Endothelial cell of umbilical vein (primary cell): ENCODE results near the gene EEA1. TPM values are rescaled to one million over a fixed set of nuclear protein-coding genes. Genes with fewer than 3 reads are reported as not detected.

Experiments used
- BruUV-seq: library from RNA; stranded (reverse); fragments of 400-500 nt; replicated peaks from 2 replicates; lab custom pipeline; 2021; lab: Mats Ljungman, UMichigan
- CTCF ChIA-PET: fragments of 300-600, 350-600 bp; sonication (Branson Sonifier 250); formaldehyde crosslinking; loops from one replicate; lab custom pipeline; 2021; ENCODE audit warnings: antibody characterized with exemption, inconsistent platforms; lab: Charles Lee
- POLR2A ChIA-PET: fragments of 300-600, 350-600 bp; sonication (Branson Sonifier 250); formaldehyde crosslinking; loops from one replicate; lab custom pipeline; 2021; ENCODE audit warnings: antibody characterized with exemption, inconsistent platforms; lab: Charles Lee
- DNase-seq: peaks from one replicate; pipeline ENCODE4 v3.0.0-alpha.2; 2011; ENCODE audit warnings: low read depth, low spot score
- FAIRE-seq: peaks from 2 replicates; lab custom pipeline; 2011; peaks lifted over from hg19 to GRCh38; lab: Jason Lieb, UNC
- H2AFZ ChIP-seq: 2 replicates; pipeline ENCODE4 v1.6.0; 2012; ENCODE audit warnings: low read depth, low read length, control low read depth, inconsistent platforms
- H3K27ac ChIP-seq: 2 replicates; pipeline ENCODE4 v1.5.1; 2011; ENCODE audit warnings: low read depth, mild to moderate bottlenecking, control low read depth, low read length, moderate library complexity; ENCODE audit not compliant: insufficient read depth
- H3K27me3 ChIP-seq, 2 experiments: 2 replicates each; pipeline versions ENCODE4 v1.6.0 to v1.6.1; 2011; ENCODE audit warnings: low read length in 2 of 2, mixed read lengths in 1 of 2; ENCODE audit not compliant: control insufficient read depth in 2 of 2, insufficient read depth in 2 of 2
- H3K36me3 ChIP-seq, 2 experiments: 2 replicates in 1 of 2; 3 replicates in 1 of 2; pipeline ENCODE4 v1.5.1; 2011; ENCODE audit warnings: low read length in 2 of 2, mild to moderate bottlenecking in 1 of 2, moderate library complexity in 1 of 2; ENCODE audit not compliant: control insufficient read depth in 2 of 2, insufficient read depth in 2 of 2; ENCODE audit errors: extremely low read depth in 1 of 2
- H3K4me1 ChIP-seq: 3 replicates; pipeline ENCODE4 v1.5.1; 2011; ENCODE audit warnings: mild to moderate bottlenecking, low read length; ENCODE audit not compliant: control insufficient read depth, insufficient read depth; ENCODE audit errors: extremely low read depth
- H3K4me2 ChIP-seq: 2 replicates; pipeline ENCODE4 v1.6.1; 2011; ENCODE audit warnings: low read length, control low read depth, mixed read lengths; ENCODE audit not compliant: insufficient read depth
- H3K4me3 ChIP-seq, 3 experiments: fragments of 200-600 bp in 1 of 3; sonication (generic), shearing (Covaris generic) in 1 of 3; replicated peaks in 1 of 3; 2 replicates each; pipeline ENCODE4 v1.5.1; 2011 to 2016; ENCODE audit warnings: control low read depth in 3 of 3, low read length in 3 of 3, mild to moderate bottlenecking in 2 of 3, inconsistent platforms in 1 of 3, low read depth in 1 of 3, moderate library complexity in 1 of 3; ENCODE audit not compliant: insufficient read depth in 1 of 3
- H3K79me2 ChIP-seq: 2 replicates; pipeline ENCODE4 v1.6.0; 2012; ENCODE audit warnings: low read length, inconsistent platforms; ENCODE audit not compliant: control insufficient read depth, insufficient read depth
- H3K9ac ChIP-seq: replicated peaks from 2 replicates; pipeline ENCODE3; 2011; ENCODE audit warnings: low read length, control low read depth; ENCODE audit not compliant: insufficient read depth; ENCODE audit errors: extremely low read depth
- H3K9me1 ChIP-seq: replicated peaks from 3 replicates; pipeline ENCODE4 v1.6.0; 2011; ENCODE audit warnings: mild to moderate bottlenecking, low read length; ENCODE audit not compliant: control insufficient read depth, insufficient read depth; ENCODE audit errors: extremely low read depth
- H3K9me3 ChIP-seq: replicated peaks from 2 replicates; pipeline ENCODE4 v1.5.1; 2012; ENCODE audit warnings: low read length, inconsistent platforms; ENCODE audit not compliant: control insufficient read depth, insufficient read depth
- H4K20me1 ChIP-seq: replicated peaks from 2 replicates; pipeline ENCODE3; 2011; ENCODE audit warnings: mild to moderate bottlenecking, low read length; ENCODE audit not compliant: control insufficient read depth, insufficient read depth; ENCODE audit errors: extremely low read depth
- CTCF ChIP-seq, 2 donors: IDR thresholded peaks; 1 replicate in 1 of 2; 2 replicates in 1 of 2; pipeline ENCODE4 v1.5.1; 2011; ENCODE audit warnings: low read length in 2 of 2, mild to moderate bottlenecking in 2 of 2, moderate library complexity in 2 of 2, control low read depth in 1 of 2, inconsistent platforms in 1 of 2, low read depth in 1 of 2; ENCODE audit not compliant: insufficient read depth in 1 of 2; ENCODE audit errors: extremely low read depth in 1 of 2
- EZH2 ChIP-seq: IDR thresholded peaks from 2 replicates; pipeline ENCODE4 v1.6.1; 2012; ENCODE audit warnings: borderline replicate concordance, low read depth, mild to moderate bottlenecking, moderate library complexity, low read length, inconsistent platforms; ENCODE audit not compliant: severe bottlenecking
- FOS ChIP-seq: IDR thresholded peaks from 2 replicates; pipeline ENCODE4 v1.6.1; 2011; ENCODE audit warnings: mild to moderate bottlenecking, low read length, moderate library complexity, borderline replicate concordance; ENCODE audit not compliant: insufficient read depth
- GATA2 ChIP-seq: IDR thresholded peaks from 2 replicates; pipeline ENCODE4 v1.7.0; 2011; ENCODE audit warnings: low read depth, mild to moderate bottlenecking, moderate library complexity, mixed read lengths, low read length; ENCODE audit not compliant: insufficient read length, insufficient read depth
- JUN ChIP-seq: IDR thresholded peaks from 2 replicates; pipeline ENCODE4 v1.6.1; 2011; ENCODE audit warnings: borderline replicate concordance, low read depth; ENCODE audit not compliant: insufficient read length, insufficient read depth
- MAX ChIP-seq: IDR thresholded peaks from 2 replicates; pipeline ENCODE4 v1.6.1; 2011; ENCODE audit not compliant: insufficient read depth, insufficient read length
- MYC ChIP-seq: IDR thresholded peaks from one replicate; pipeline ENCODE4 v1.6.1; 2011; ENCODE audit warnings: mild to moderate bottlenecking, low read depth, low read length
- POLR2A ChIP-seq: IDR thresholded peaks from 2 replicates; pipeline ENCODE4 v1.6.1; 2012; ENCODE audit warnings: low read depth, mild to moderate bottlenecking, control low read depth, low read length
- POLR2AphosphoS5 ChIP-seq: IDR thresholded peaks from 2 replicates; pipeline ENCODE4 v1.6.1; 2012; ENCODE audit warnings: low read depth, mild to moderate bottlenecking, control low read depth, low read length, moderate library complexity; ENCODE audit not compliant: insufficient read depth
- dilution Hi-C: fragments of 300-500 bp; cut with MboI; formaldehyde crosslinking; loops from one replicate; pipeline ENCODE4 v1.15.0; 2019; ENCODE audit warnings: low sequenced_read_pairs; ENCODE audit not compliant: extremely low pct_ligation_motif_present
- intact Hi-C: fragments of 100-400 bp; cut with micrococcal nuclease; formaldehyde crosslinking; loops from one replicate; pipeline ENCODE4 v1.10.0; 2022
- polyA plus RNA-seq, 4 experiments: library from polyadenylated mRNA; depleted of rRNA in 3 of 4; stranded (reverse) in 3 of 4; unstranded in 1 of 4; fragments of >200 nt; gene quantifications; 2 replicates each; pipeline versions ENCODE4 v1.2.1 to v1.2.3, GENCODE V29; 2011 to 2012; ENCODE audit warnings: missing spikeins in 1 of 4
- total RNA-seq: library from RNA; stranded (reverse); gene quantifications from 2 replicates; pipeline ENCODE4 v1.2.3, GENCODE V29; 2021

EEA1 gene
- total and polyA plus RNA-seq, 2 donors (not counting 3 experiments of a cell fraction or from before 2014, with no cell fraction given), result 2.6 to 38.8 TPM

DNA sequence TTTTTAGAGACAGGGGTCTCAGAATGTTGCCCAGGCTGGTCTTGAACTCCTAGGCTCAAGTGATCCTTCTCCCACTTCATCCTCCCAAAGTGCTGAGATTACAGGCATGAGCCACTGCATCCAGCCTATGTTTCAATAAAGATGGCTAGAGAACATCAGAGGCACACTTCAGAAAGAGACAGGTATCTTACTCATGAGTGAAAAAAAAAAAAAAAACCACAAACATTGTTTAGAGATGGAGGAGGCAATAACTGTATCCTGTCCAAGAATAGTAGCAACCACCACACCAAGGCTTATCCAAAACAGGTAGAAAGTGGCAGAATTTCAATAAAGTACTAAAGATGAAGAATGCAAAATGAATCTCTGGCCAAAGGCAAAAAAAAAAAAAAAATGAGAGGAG, 30.3 kb downstream of the EEA1 start:
- CTCF ChIA-PET, result interaction anchor here (0.6 to 1.4 kb wide), 12 partner anchors 29 to 1528 kb away, joined by 3 to 10 read pairs (median 4); partner anchors contain the start of gene EEA1
- H3K4me2 ChIP-seq, result peak overlapping the region; percentile 37
- DNase-seq (no peak), FAIRE-seq (no peak)
- H3K27ac ChIP-seq, result peak overlapping the region; percentile 76
- H3K4me1 ChIP-seq, result peaks cover 22% of the 10 kb centered on the region
- no peak overlapping the region for H3K4me3 ChIP-seq
- intact Hi-C loops (no loop called here), dilution Hi-C loops (no loop called here)
- no peaks in the 10 kb centered on the region for H3K9me1 ChIP-seq
- no peaks in the 10 kb centered on the region for H3K9me3 ChIP-seq
- TF ChIP-seq MYC (no peak), POLR2A (no peak), JUN (no peak), MAX (no peak), GATA2 (no peak), FOS (no peak), POLR2AphosphoS5 (no peak), CTCF (IDR thresholded peaks at IDR 0.05; ENCODE audit: extremely low read depth in 1 of 2, insufficient read depth in 1 of 2, low read depth in 1 of 2, low read length in 2 of 2) (no peak), EZH2 (no peak)
- no peak overlapping the region for H3K9ac ChIP-seq
- H3K36me3 ChIP-seq, result no peaks in the 10 kb centered on the region
- no peak overlapping the region for H2AFZ ChIP-seq
- POLR2A ChIA-PET, result no interaction called here
- H3K79me2 ChIP-seq, result peaks cover 77% of the 10 kb centered on the region
- BruUV-seq, result no TSS peak
- no peaks in the 10 kb centered on the region for H3K27me3 ChIP-seq
- H4K20me1 ChIP-seq, result no peaks in the 10 kb centered on the region
